HG03558 (cell line): ENCODE measurements around the gene SPAG8.

Experiments
- ATAC-seq: cut with Tn5 transposase; IDR thresholded peaks from one replicate; pipeline ENCODE4 v1.9.1; 2021; ENCODE audit warnings: moderate number of reproducible peaks; ENCODE audit not compliant: unreplicated experiment; ENCODE audit errors: extremely low read depth

Gene SPAG8

DNA sequence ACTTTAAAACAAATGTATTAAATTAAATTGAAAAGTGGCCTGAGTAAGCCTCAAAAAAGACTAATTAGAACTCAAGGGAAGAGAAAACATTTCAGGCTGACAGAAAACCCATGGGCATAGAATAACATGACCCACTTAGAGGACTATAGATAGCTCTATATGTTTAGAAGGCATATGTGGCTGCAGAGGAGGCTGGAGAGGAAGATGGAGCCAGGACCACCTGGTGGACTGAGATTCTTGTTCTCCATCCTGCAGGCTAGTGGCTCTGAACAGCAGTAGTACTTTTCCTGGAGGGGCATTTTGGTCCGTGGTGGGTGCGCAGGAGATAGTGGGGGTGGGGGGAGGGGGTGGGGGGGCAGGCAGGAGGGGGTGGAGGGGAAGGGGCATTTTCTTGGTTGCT, 31.0 kb downstream of the SPAG8 start:
- no peak for ATAC-seq

DNA sequence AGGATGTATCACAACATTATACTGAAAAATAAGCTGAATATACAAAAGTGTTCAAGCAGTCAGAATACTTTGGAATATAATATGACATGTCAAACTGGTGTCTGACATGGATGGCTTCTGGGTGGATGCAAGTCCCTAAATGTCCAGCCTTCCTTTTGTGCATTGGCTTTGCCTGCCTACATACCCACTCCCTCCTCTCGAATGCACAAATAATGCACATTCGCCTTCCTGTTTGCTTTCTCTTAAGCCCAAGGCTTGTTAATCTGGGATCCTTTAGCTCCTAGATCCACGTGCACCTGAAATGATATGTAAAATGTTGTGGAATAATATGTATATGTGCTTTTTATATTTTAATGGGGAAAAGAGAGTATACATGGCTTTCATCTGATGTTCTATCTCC, 33.6 kb downstream of the SPAG8 start:
- no peak for ATAC-seq

DNA sequence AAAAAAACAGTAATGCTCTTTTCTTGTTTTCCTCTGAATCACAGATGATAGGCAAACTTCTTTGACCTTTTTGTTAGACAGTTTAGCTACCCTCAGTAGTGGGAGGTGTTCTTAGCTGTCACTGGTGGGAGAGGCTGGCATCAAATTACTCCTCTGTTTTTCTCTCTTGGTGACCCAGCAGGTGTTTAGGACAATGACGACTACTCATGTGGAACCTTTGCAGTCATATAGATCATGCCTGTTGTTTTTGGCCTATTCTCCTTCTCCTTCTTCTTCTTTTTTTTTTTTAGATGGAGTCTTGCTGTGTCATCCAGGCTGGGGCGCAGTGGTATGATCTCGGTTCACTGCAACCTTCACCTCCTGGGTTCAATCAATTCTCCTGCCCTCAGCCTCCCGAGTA, 36.0 kb downstream of the SPAG8 start:
- ATAC-seq, result no peak

DNA sequence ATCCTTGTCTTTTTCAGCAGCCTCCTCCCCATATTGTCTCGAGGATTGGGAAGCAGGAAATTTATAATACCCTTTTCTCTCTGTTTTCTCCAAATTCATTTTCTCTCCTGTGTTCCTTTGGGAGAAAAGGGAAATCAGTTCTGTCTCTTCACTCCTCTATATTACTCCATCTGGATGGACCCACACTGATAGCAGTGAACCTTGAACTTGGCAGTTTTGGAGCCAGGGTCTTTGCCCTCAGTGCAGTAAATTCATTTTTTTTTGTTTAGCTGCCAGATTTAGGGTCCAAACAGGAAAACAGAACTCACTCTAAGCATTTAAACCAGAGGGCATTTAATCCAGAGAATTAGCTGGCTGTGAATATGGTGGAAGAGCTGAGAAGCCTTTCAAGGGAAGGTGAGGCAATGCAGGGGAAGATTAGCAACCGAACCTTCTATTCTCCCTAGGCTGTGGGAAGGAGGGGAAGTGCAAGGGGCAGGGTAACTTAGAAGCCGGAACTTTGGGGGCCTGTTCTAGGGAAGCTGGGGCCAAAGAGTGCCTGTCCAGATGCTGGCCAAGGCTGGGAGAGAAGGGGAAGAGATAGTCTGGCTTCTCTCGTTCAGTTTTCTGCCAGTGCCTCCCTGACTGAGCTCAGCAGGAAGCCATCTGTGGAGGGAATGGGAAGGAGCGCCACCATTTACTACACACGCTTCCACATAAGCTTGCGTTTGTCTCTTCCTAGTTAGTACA, 37.0 kb downstream of the SPAG8 start:
- ATAC-seq, result no peak

DNA sequence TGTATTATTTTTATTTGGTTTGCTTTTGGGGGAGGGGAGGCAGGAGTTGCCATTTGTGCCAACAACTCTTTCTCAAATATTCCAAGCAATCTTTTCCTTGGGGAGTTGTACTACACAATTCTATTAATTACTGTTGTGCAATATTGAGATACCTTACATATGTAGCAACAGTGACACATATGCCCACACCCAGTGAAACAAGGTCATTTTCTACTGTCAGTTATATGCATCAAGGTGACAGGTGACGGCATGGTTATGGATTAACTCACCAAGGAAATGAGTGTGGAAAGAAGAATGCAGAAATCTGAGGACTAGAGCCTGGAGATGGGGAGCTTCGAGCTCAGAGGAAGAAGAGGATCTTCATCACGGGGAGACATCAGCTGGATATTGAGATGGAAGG, 40.1 kb downstream of the SPAG8 start:
- no peak for ATAC-seq

DNA sequence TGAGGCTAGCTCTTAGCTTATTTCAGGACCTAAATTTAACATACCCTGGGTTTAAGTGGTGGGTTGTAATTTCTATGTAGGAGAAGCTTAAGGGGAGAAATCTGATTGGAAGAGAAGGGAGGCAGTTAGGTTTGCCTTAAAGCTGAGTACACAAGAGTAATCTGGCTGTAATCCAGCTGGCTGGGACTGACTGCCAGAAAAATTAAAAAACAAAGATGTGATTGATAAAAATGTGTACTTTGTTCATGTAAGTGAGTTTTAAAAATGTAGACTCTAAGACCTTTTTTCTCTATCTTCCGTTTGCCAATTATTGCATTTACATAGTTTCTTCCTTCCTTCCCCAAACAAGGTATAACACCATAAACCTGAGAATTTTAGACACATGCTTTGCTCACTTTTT, 40.5 kb downstream of the SPAG8 start:
- ATAC-seq, result no peak

DNA sequence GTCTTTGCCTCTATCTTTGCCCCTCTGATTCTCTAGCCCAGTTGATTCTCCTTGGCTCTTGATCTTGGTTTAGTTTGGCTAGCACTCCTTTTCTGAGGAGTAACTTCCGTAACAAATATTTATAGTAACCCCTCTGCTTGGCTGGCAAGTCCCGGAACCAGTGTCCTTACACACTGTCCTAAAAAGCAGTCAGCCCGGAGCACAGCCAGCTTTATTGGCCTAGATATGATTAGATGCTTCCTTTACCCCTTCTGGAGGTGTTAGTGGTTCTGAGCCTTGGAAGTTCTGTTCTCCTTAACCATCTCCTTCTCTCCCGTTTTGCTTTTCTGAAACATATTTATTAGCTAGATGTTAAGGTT, 41.0 kb downstream of the SPAG8 start:
- ATAC-seq, result no peak

DNA sequence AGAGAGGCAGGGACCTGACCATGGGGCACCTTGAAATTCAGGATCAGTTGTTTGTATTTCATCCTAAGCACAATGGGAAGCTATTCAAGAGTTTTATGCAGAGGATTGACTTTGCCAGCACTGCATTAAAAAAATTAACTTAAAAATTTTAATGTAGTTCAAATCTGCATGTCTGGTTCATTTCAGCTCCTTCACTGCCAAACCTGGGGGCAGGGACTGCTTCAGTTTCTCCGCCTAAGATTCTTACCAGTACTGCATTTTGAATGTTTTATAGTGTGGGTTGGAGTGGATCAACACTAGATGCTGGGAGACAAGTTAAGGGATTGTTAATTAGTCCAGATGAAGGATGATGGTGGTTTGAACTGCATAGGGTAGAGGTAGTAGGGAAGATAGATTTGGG, 42.3 kb downstream of the SPAG8 start:
- ATAC-seq, result no peak

DNA sequence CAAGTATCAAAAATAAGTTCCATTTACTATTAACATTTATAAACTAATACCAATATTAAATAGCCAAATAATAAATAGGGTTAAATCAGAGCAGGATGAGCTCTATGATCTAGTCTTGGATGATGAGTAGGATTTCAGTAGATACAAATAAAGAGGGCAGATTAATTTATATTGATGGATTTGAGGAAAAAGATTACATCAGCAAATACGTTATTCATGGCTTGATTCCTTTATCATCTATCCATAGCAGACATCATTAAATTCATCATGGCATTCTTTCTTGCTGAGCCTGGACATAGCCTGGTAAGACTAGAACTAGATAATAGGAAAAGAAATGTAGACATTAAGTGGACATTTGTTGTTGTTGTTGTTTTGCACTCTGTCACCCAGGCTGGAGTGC, 44.6 kb downstream of the SPAG8 start:
- ATAC-seq, result no peak

DNA sequence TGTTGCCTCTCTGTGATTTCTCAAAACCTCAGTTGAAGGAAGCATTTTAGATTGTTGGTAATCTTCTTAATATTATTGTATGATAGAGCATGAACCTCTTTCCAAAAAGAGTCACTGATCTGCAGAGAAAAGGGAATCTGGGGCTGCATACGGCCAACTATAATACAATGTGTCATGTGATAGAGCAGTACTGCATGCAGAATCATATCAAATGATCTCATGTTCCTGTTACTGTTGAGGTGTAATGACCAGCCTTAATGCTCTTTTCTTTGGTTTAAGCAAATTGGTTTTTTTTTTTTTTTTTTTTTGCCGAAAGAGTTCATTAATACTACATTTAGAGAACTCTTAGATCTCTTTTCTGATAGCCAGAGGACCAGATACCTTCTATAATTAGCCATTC, 45.1 kb downstream of the SPAG8 start:
- no peak for ATAC-seq

DNA sequence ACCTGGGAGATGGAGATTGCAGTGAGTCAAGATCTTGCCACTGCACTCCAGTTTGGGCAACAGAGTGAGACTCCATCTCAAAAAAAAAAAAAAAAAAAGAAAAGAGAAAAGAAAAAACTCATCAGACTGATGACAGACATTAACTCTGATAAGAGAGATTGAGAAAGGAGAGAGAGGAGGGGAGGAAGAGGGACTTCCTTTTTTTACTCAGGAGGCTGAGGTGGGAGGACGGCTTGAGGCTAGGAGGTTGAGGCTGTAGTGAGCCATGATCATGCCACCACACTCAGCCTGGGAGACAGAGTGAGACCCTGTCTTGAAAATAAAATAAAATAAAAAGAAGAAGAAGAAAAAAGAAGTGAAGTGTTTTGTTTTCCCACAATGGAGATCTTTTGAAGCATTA, 48.3 kb downstream of the SPAG8 start:
- no peak for ATAC-seq

DNA sequence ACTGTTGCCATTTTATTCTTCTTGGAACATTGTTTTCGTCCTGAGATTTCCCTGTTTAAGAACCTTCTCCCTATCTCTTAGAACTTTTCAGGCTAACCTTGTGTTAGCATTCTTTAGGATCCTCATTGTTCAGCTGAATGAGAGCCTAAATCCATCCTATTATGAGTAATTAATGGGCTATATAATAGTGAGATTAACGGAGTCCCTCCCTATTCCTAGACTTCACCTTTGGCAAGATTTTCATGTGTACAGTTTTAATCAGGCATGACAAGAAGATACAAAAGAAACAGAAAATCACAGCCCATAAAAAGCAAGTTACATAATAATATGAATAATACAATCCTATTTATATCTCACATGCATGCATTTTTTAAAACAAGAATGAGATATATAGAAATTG, 48.9 kb downstream of the SPAG8 start:
- no peak for ATAC-seq

DNA sequence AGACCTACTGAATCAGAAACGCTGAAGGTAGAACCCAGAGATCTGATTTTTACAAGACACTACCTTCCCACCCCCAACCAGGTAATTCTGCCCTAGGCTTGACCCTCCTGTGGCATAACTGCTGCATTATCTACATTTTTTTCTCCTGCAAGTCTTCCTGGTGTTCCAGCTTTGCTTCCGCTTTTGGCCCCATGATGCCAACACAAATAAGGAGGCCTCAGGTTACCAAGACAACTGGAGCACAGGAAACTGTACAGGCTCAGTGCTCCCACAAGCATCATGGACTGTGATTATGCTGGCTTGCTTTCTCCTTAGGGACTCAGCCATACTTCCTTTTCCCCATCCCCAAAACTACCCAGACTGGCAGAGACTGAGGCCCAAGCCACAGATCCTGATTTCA, 51.4 kb downstream of the SPAG8 start:
- no peak for ATAC-seq

DNA sequence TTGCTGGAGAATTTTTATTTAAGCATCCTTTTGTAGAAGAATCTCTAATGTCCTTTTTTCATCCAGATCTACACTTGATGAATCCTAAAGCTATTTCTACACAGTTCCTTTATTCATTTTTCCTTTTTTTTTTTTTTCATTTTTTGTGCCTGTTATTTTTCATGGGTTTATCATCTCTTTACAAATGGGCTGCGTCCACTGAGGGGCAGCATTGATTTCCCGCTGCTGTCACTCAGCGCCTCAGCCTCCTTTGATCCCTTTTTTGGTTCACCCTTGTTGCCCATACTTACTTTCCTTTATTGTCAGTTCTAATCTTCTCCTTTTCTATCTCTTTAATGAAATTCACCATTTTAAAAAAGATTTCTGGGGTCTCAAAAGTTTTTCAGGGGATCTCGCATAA, 52.3 kb downstream of the SPAG8 start:
- no peak for ATAC-seq
